Measurements from ENCODE around the gene ONECUT2. TPM values are rescaled to one million over a fixed set of nuclear protein-coding genes. Genes with fewer than 3 reads are reported as not detected.

The ONECUT2 gene
- polyA plus RNA-seq, 1 experiment = not detected

- DNase-seq (ENCODE audit: low read depth) = no peak
- Histone ChIP-seq H3K36me3 (ENCODE audit: control insufficient read depth, insufficient read depth, low read length) (no peaks in the 10 kb centered on the region), H3K4me3 (ENCODE audit: low read depth, low read length) (no peak overlapping the region), H3K27me3 (ENCODE audit: control insufficient read depth, insufficient read depth, low read length) (no peaks in the 10 kb centered on the region; the same call in 1 of the 2 replicates)
- CTCF ChIA-PET = interaction anchor here (0.6 kb wide), 1 partner anchor 79 kb away, joined by 3 read pairs; no protein-coding TSS in a partner anchor
- POLR2A ChIA-PET = no interaction called here
- TF ChIP-seq CTCF (IDR thresholded peaks at IDR 0.05; ENCODE audit: insufficient read depth, low read depth, low read length) = no peak
Observed at GRCh38 chr18:57480733-57481132, 45.6 kb downstream of the ONECUT2 start.

GRCh38 chr18:57497372-57498294 is 62.5 kb downstream of the ONECUT2 start:
- H3K36me3 ChIP-seq (ENCODE audit: control insufficient read depth, insufficient read depth, low read length) = no peaks in the 10 kb centered on the region
- TF ChIP-seq CTCF (IDR thresholded peaks at IDR 0.05; ENCODE audit: insufficient read depth, low read depth, low read length) = no peak
- ChIA-PET CTCF (interaction anchor here (1.0 kb wide), 1 partner anchor 9 kb away, joined by 4 read pairs; no protein-coding TSS in a partner anchor), POLR2A (no interaction called here)
- H3K4me3 ChIP-seq (ENCODE audit: low read depth, low read length) = no peak overlapping the region
- DNase-seq (ENCODE audit: low read depth) = no peak
- H3K27me3 ChIP-seq (ENCODE audit: control insufficient read depth, insufficient read depth, low read length) = no peaks in the 10 kb centered on the region

- ChIA-PET POLR2A (no interaction called here), CTCF (no interaction called here)
- Histone ChIP-seq H3K27me3 (ENCODE audit: control insufficient read depth, insufficient read depth, low read length) (no peaks in the 10 kb centered on the region), H3K4me3 (ENCODE audit: low read depth, low read length) (no peak overlapping the region), H3K36me3 (ENCODE audit: control insufficient read depth, insufficient read depth, low read length) (no peaks in the 10 kb centered on the region)
- TF ChIP-seq CTCF (IDR thresholded peaks at IDR 0.05; ENCODE audit: insufficient read depth, low read depth, low read length) = no peak
- no peak for DNase-seq (ENCODE audit: low read depth)
Observed at GRCh38 chr18:57498682-57499256, 63.6 kb downstream of the ONECUT2 start.

GRCh38 chr18:57502624-57503023 is 67.5 kb downstream of the ONECUT2 start:
- ChIA-PET POLR2A (no interaction called here), CTCF (interaction anchor here (1.0 kb wide), 1 partner anchor 8 kb away, joined by 3 read pairs; no protein-coding TSS in a partner anchor)
- H3K4me3 ChIP-seq (ENCODE audit: low read depth, low read length) = no peak overlapping the region
- DNase-seq (ENCODE audit: low read depth) = no peak
- 0 out of 2 replicates have a peak, but pooled peaks cover 1% of the 10 kb centered on the region for H3K27me3 ChIP-seq (ENCODE audit: control insufficient read depth, insufficient read depth, low read length)
- no peak for TF ChIP-seq CTCF (IDR thresholded peaks at IDR 0.05; ENCODE audit: insufficient read depth, low read depth, low read length)
- no peaks in the 10 kb centered on the region for H3K36me3 ChIP-seq (ENCODE audit: control insufficient read depth, insufficient read depth, low read length)

- no peak for TF ChIP-seq CTCF (IDR thresholded peaks at IDR 0.05; ENCODE audit: insufficient read depth, low read depth, low read length)
- H3K4me3 ChIP-seq (ENCODE audit: low read depth, low read length) = no peak overlapping the region
- DNase-seq (ENCODE audit: low read depth) = no peak
- H3K36me3 ChIP-seq (ENCODE audit: control insufficient read depth, insufficient read depth, low read length) = no peaks in the 10 kb centered on the region
- H3K27me3 ChIP-seq (ENCODE audit: control insufficient read depth, insufficient read depth, low read length) = 0 out of 2 replicates have a peak, but pooled peaks cover 1% of the 10 kb centered on the region
- CTCF ChIA-PET = no interaction called here
- POLR2A ChIA-PET = no interaction called here
Observed at GRCh38 chr18:57505231-57505630, 70.1 kb downstream of the ONECUT2 start.

Data from BJ (cell line).